ENCODE data around the gene SERP2. TPM values are rescaled to one million over a fixed set of nuclear protein-coding genes. Genes with fewer than 3 reads are reported as not detected.

SERP2 gene
- total RNA-seq, 1 donor from 2014 or later = 0.25 TPM

DNA sequence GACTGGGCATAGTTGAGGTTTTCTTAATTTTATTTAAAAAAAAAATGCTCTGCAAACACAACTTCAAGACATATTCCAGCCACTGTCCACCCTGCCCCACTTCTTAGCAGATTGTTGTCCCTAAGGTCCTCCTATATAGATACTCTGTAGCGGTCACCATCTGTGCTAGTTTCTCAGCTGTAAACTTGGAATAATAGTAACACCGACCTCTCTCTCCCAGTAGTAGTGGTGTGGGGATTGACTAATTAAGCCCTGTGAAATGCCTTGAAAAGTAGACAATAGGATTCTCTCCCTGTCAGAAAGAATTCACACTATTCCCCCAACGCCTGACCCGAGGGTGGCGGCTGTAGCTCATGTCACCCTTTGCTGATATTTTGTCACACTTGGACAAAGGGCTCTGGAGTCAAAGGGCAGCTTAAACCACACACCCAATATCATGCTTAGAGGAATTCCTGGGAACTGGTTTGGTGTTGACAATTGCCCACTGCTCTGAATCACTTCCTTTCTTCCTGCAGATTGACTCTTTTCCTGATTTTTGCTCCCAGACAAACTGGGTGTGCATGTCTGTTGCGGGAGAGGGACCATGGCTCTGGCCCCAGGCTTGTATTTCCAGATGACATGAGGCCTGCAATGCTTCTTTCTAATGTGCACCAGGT lies 9.2 kb upstream of the SERP2 start:
- Mint-ChIP-seq H3K27me3 (ENCODE audit: low read depth) (peaks cover 12% of the 10 kb centered on the region), H3K27ac (no peak overlapping the region), H3K4me1 (ENCODE audit: low read depth) (no peaks in the 10 kb centered on the region), H3K4me3 (ENCODE audit: low read depth) (no peak overlapping the region), H3K36me3 (ENCODE audit: low read depth) (no peaks in the 10 kb centered on the region), H3K9me3 (no peaks in the 10 kb centered on the region)
- no peak for DNase-seq (ENCODE audit: low spot score)
- intact Hi-C loops (cut with micrococcal nuclease) = no loop called here

DNA sequence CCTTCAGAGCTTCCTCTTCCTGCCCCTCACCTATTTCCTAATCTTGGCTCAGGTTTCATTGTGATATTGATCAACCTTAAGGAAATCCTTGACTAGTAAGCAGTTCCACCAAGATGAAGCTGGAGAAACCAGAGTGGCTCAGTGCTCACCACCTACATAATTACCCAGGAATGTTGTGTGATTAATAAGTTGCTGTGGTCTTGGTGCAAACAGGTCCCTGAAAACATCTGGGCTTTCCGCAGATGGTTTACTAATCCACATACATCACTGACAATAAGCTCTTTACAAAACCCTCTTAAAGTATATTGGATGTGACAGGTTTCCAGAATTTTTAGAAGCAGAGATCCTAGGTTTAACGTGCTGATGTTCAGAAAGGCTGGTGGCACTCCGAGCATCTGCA lies 8.6 kb upstream of the SERP2 start:
- H3K27ac Mint-ChIP-seq = no peak overlapping the region
- intact Hi-C loops (cut with micrococcal nuclease) = no loop called here
- H3K36me3 Mint-ChIP-seq (ENCODE audit: low read depth) = no peaks in the 10 kb centered on the region
- peaks cover 12% of the 10 kb centered on the region for H3K27me3 Mint-ChIP-seq (ENCODE audit: low read depth)
- H3K4me1 Mint-ChIP-seq (ENCODE audit: low read depth) = no peaks in the 10 kb centered on the region
- H3K4me3 Mint-ChIP-seq (ENCODE audit: low read depth) = no peak overlapping the region
- no peak for DNase-seq (ENCODE audit: low spot score)
- no peaks in the 10 kb centered on the region for H3K9me3 Mint-ChIP-seq

GRCh38 chr13:44365899-44366298 lies 7.7 kb upstream of the SERP2 start:
- Mint-ChIP-seq H3K36me3 (ENCODE audit: low read depth) (no peaks in the 10 kb centered on the region), H3K27me3 (ENCODE audit: low read depth) (peaks cover 13% of the 10 kb centered on the region)
- intact Hi-C loops (cut with micrococcal nuclease) = no loop called here

GRCh38 chr13:44368062-44368591 lies 5.5 kb upstream of the SERP2 start:
- intact Hi-C loops (cut with micrococcal nuclease) = no loop called here
- Mint-ChIP-seq H3K4me3 (ENCODE audit: low read depth) (no peak overlapping the region), H3K36me3 (ENCODE audit: low read depth) (no peaks in the 10 kb centered on the region), H3K9me3 (no peaks in the 10 kb centered on the region), H3K27me3 (ENCODE audit: low read depth) (peaks cover 30% of the 10 kb centered on the region), H3K27ac (no peak overlapping the region), H3K4me1 (ENCODE audit: low read depth) (no peaks in the 10 kb centered on the region)
- DNase-seq (ENCODE audit: low spot score) = no peak

More at GRCh38 chr13:44365899-44366298, 7.7 kb upstream of the SERP2 start:
- no peak overlapping the region for H3K4me3 Mint-ChIP-seq (ENCODE audit: low read depth)
- DNase-seq (ENCODE audit: low spot score) = no peak
- no peaks in the 10 kb centered on the region for H3K9me3 Mint-ChIP-seq
- no peaks in the 10 kb centered on the region for H3K4me1 Mint-ChIP-seq (ENCODE audit: low read depth)
- no peak overlapping the region for H3K27ac Mint-ChIP-seq

DNA sequence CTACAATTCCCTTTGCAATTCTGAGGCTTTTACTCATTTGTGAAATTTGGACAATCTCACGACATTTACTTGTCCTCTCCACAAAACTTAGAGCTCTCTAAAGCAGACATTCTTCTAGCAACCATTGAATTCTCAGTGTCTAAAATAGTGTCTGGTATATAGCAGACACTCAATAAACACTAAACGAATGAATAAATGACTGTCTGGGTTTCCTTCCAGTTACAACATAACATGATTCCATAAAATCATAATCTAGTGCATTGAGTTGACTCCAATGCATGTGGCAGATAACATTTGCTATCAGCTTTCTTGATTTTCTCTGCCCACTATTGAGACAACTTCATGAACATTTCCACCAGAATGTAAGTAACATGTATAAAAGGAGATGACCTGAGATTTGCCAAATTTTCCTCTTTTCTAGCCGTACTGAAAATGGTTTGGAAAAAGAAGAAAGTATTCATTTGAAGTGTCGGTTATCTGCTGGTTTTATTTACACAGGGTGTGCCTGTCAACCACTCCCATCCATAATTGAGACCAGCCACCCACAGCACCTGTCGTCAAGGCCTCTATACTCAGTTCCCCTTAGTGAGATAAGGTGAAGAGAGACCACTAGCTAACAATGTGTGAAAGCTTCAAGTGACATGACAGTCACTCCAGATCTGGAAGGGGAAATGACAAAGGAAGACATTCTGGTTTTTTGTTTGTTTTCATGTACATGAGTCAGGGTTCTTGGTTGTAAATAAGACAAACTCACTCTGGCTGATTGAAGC lies 4.8 kb upstream of the SERP2 start:
- Mint-ChIP-seq H3K27ac (no peak overlapping the region), H3K4me3 (ENCODE audit: low read depth) (no peak overlapping the region), H3K4me1 (ENCODE audit: low read depth) (no peaks in the 10 kb centered on the region), H3K36me3 (ENCODE audit: low read depth) (no peaks in the 10 kb centered on the region), H3K9me3 (no peaks in the 10 kb centered on the region), H3K27me3 (ENCODE audit: low read depth) (peaks cover 32% of the 10 kb centered on the region)
- no peak for DNase-seq (ENCODE audit: low spot score)
- intact Hi-C loops (cut with micrococcal nuclease) = no loop called here

- no peak overlapping the region for H3K4me3 Mint-ChIP-seq (ENCODE audit: low read depth)
- intact Hi-C loops (cut with micrococcal nuclease) = no loop called here
- DNase-seq (ENCODE audit: low spot score) = no peak
- no peaks in the 10 kb centered on the region for H3K9me3 Mint-ChIP-seq
- H3K4me1 Mint-ChIP-seq (ENCODE audit: low read depth) = peaks cover 2% of the 10 kb centered on the region
- peaks cover 40% of the 10 kb centered on the region for H3K27me3 Mint-ChIP-seq (ENCODE audit: low read depth)
- H3K36me3 Mint-ChIP-seq (ENCODE audit: low read depth) = no peaks in the 10 kb centered on the region
- no peak overlapping the region for H3K27ac Mint-ChIP-seq
Measured at GRCh38 chr13:44371421-44371820, 2.2 kb upstream of the SERP2 start.

GRCh38 chr13:44373247-44373600 lies 400 bp upstream of the SERP2 start:
- H3K36me3 Mint-ChIP-seq (ENCODE audit: low read depth) = no peaks in the 10 kb centered on the region
- intact Hi-C loops (cut with micrococcal nuclease) = no loop called here
- no peak for DNase-seq (ENCODE audit: low spot score)
- H3K4me3 Mint-ChIP-seq (ENCODE audit: low read depth) = no peak overlapping the region
- H3K27me3 Mint-ChIP-seq (ENCODE audit: low read depth) = peaks cover 41% of the 10 kb centered on the region
- H3K9me3 Mint-ChIP-seq = no peaks in the 10 kb centered on the region
- no peak overlapping the region for H3K27ac Mint-ChIP-seq
- peaks cover 2% of the 10 kb centered on the region for H3K4me1 Mint-ChIP-seq (ENCODE audit: low read depth)

DNA sequence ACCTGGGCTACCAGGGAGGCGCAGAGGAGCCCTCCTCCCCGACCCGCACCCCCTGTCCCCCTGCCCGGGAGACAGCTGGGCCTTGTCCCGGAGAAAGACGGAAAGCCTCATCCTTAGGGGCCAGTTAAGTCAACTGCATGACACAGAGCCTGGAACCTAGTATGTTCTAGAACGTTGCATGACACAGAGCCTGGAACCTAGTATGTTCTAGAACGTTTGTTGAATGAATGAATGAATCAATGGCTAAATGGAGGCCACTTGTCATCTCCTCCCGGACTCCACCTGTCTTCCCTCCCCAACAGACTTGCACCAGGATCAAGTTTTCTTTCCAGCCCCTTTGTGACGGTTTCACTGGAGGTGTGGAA lies 706 bp downstream of the SERP2 start:
- H3K9me3 Mint-ChIP-seq = no peaks in the 10 kb centered on the region

GRCh38 chr13:44378277-44378676 lies 4.7 kb downstream of the SERP2 start:
- H3K4me3 Mint-ChIP-seq (ENCODE audit: low read depth) = no peak overlapping the region
- H3K27ac Mint-ChIP-seq = no peak overlapping the region
- H3K36me3 Mint-ChIP-seq (ENCODE audit: low read depth) = no peaks in the 10 kb centered on the region
- DNase-seq (ENCODE audit: low spot score) = no peak
- intact Hi-C loops (cut with micrococcal nuclease) = no loop called here
- peaks cover 21% of the 10 kb centered on the region for H3K27me3 Mint-ChIP-seq (ENCODE audit: low read depth)
- H3K9me3 Mint-ChIP-seq = no peaks in the 10 kb centered on the region
- H3K4me1 Mint-ChIP-seq (ENCODE audit: low read depth) = peaks cover 2% of the 10 kb centered on the region

More for the DNA sequence above, 706 bp downstream of the SERP2 start:
- Mint-ChIP-seq H3K36me3 (ENCODE audit: low read depth) (no peaks in the 10 kb centered on the region), H3K4me1 (ENCODE audit: low read depth) (peaks cover 2% of the 10 kb centered on the region), H3K27ac (no peak overlapping the region), H3K4me3 (ENCODE audit: low read depth) (peak overlapping the region; percentile 21), H3K27me3 (ENCODE audit: low read depth) (peaks cover 41% of the 10 kb centered on the region)
- intact Hi-C loops (cut with micrococcal nuclease) = no loop called here
- DNase-seq (ENCODE audit: low spot score) = no peak

GRCh38 chr13:44379885-44380284 lies 6.3 kb downstream of the SERP2 start:
- Mint-ChIP-seq H3K27ac (no peak overlapping the region), H3K27me3 (ENCODE audit: low read depth) (peaks cover 17% of the 10 kb centered on the region), H3K4me3 (ENCODE audit: low read depth) (no peak overlapping the region), H3K9me3 (no peaks in the 10 kb centered on the region), H3K4me1 (ENCODE audit: low read depth) (no peaks in the 10 kb centered on the region), H3K36me3 (ENCODE audit: low read depth) (no peaks in the 10 kb centered on the region)
- no peak for DNase-seq (ENCODE audit: low spot score)
- intact Hi-C loops (cut with micrococcal nuclease) = no loop called here

DNA sequence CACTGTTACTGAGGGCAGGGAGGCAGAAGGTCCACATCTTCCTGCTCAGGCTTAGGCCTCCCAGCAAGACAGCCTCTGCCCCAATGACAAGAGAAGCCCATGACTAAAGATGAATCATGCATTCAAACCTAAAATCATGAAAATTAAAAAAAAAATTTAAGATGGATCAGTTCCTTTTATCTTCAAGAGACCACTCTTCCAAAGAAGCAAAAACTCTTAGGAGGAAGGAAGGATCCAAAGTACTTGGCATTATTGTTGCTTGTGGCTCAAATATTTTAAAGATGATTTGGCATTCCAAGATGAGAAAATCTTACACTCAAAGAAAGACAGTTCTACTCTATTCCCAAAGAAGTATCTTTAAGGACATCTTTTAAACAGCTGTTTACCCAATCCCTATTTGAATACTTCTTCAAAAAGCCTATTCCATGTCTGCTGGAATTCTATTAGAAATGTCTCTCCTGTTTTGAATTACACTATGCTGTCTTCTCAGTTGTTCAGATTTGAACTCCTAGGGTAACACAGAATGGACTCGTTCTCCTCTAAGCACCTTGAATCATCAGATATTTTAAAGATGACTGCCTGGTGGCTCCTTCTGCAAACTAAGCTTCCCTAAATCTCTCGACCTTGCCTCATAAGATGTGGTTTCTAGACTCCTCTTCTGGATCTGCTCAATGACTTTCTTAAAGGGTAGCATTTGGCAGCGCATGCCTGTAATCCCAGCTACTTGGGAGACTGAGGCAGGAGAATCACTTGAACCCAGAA lies 7.0 kb downstream of the SERP2 start:
- intact Hi-C loops (cut with micrococcal nuclease) = no loop called here

DNA sequence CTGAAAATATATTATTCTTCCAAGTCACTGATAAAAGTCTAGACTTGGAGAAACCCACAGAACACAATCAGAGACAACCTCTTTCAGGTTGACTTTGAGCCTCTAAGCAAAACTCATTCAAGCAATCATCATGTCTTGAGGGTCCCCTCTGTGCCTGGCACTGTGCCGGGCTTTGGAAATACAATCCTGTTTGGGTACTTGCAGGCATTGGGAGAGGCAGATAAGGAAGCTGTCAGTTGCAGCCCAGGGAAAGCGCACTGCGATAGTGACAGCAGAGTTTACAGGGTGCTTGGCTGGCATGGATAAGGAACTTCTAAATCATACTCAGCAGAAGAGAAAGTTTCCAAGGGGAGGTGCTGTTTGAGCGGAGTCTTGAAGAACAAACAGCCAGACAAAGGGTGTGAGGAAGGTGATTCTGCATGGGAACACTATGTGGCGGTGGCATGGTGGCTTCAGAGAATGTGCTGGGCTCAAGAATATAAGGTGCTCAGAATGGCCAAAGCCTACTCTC lies 9.1 kb downstream of the SERP2 start:
- H3K36me3 Mint-ChIP-seq (ENCODE audit: low read depth) = no peaks in the 10 kb centered on the region
- no peaks in the 10 kb centered on the region for H3K4me1 Mint-ChIP-seq (ENCODE audit: low read depth)
- intact Hi-C loops (cut with micrococcal nuclease) = no loop called here
- H3K4me3 Mint-ChIP-seq (ENCODE audit: low read depth) = no peak overlapping the region
- H3K9me3 Mint-ChIP-seq = no peaks in the 10 kb centered on the region
- DNase-seq (ENCODE audit: low spot score) = no peak
- peaks cover 11% of the 10 kb centered on the region for H3K27me3 Mint-ChIP-seq (ENCODE audit: low read depth)
- H3K27ac Mint-ChIP-seq = no peak overlapping the region

More for the DNA sequence above, 7.0 kb downstream of the SERP2 start:
- Mint-ChIP-seq H3K27ac (no peak overlapping the region), H3K4me3 (ENCODE audit: low read depth) (no peak overlapping the region), H3K4me1 (ENCODE audit: low read depth) (no peaks in the 10 kb centered on the region), H3K27me3 (ENCODE audit: low read depth) (peaks cover 13% of the 10 kb centered on the region), H3K9me3 (no peaks in the 10 kb centered on the region), H3K36me3 (ENCODE audit: low read depth) (no peaks in the 10 kb centered on the region)
- no peak for DNase-seq (ENCODE audit: low spot score)

GRCh38 chr13:44383945-44384344 lies 10.3 kb downstream of the SERP2 start:
- Mint-ChIP-seq H3K27me3 (ENCODE audit: low read depth) (peaks cover 5% of the 10 kb centered on the region), H3K4me1 (ENCODE audit: low read depth) (no peaks in the 10 kb centered on the region), H3K4me3 (ENCODE audit: low read depth) (no peak overlapping the region), H3K36me3 (ENCODE audit: low read depth) (no peaks in the 10 kb centered on the region), H3K27ac (no peak overlapping the region), H3K9me3 (no peaks in the 10 kb centered on the region)
- intact Hi-C loops (cut with micrococcal nuclease) = no loop called here
- no peak for DNase-seq (ENCODE audit: low spot score)

Measured in activated T-helper 2 cell treated with anti-CD3 and anti-CD28 coated beads, Interferon-gamma antibody, Interleukin-2, Interleukin-4, amounts not matched to agents 10 μg/mL and 5 μg/mL and 100 μg/mL, durations not matched to agents 14 hours and 24 hours and 36 hours (primary cell).